GM08714 (cell line): ENCODE data around the gene BCKDHA.
A peak's percentile ranks its signal among the peaks of the same experiment; 100 is the strongest.
"Not testable (repeated sequence)": the region's sequence is repeated elsewhere in the genome, so short reads cannot be mapped to it uniquely, and the experiment has no call there.

Experiments
- H3K4me3 ChIP-seq: fragments of 200-500 bp; sonication (Bioruptor generic); 2 replicates; pipeline ENCODE4 v1.5.1; 2014; ENCODE audit warnings: mild to moderate bottlenecking, low read length, inconsistent platforms
- ZNF274 ChIP-seq: IDR thresholded peaks from 2 replicates; pipeline ENCODE4 v1.6.1; 2012; ENCODE audit warnings: mild to moderate bottlenecking, low read depth, low read length

Gene BCKDHA

DNA sequence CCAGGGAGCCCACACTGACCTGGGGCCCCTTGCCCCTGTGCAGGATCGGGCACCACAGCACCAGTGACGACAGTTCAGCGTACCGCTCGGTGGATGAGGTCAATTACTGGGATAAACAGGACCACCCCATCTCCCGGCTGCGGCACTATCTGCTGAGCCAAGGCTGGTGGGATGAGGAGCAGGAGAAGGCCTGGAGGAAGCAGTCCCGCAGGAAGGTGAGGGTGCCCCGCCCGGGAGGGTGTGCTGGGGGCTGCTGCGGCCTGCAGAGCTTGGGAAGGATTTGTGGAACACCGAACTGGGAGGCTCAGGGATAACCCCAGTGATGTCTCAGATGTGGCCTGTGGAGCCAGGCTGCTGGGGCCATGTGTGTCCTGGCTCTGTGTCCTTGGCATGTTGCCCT lies 25.3 kb downstream of the BCKDHA start:
- TF ChIP-seq ZNF274 = no peak

DNA sequence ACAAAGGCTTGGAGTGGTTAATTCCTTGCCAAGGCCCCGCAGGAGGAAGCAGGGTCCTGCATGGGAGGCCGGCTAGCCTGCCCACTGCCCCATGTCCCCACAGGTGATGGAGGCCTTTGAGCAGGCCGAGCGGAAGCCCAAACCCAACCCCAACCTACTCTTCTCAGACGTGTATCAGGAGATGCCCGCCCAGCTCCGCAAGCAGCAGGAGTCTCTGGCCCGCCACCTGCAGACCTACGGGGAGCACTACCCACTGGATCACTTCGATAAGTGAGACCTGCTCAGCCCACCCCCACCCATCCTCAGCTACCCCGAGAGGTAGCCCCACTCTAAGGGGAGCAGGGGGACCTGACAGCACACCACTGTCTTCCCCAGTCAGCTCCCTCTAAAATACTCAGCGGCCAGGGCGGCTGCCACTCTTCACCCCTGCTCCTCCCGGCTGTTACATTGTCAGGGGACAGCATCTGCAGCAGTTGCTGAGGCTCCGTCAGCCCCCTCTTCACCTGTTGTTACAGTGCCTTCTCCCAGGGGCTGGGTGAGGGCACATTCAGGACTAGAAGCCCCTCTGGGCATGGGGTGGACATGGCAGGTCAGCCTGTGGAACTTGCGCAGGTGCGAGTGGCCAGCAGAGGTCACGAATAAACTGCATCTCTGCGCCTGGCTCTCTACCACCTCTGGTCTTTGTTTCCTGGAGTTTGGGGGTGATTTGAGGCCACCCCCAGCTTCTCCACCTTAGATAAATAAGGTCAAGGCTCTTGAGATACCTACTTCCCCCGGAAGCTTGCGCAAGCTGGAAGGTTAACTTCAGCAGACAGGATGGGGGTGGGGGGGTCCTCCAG lies 26.9 kb downstream of the BCKDHA start:
- H3K4me3 ChIP-seq = no peak overlapping the region
- no peak for TF ChIP-seq ZNF274

More for the DNA sequence above, 25.3 kb downstream of the BCKDHA start:
- no peak overlapping the region for H3K4me3 ChIP-seq

DNA sequence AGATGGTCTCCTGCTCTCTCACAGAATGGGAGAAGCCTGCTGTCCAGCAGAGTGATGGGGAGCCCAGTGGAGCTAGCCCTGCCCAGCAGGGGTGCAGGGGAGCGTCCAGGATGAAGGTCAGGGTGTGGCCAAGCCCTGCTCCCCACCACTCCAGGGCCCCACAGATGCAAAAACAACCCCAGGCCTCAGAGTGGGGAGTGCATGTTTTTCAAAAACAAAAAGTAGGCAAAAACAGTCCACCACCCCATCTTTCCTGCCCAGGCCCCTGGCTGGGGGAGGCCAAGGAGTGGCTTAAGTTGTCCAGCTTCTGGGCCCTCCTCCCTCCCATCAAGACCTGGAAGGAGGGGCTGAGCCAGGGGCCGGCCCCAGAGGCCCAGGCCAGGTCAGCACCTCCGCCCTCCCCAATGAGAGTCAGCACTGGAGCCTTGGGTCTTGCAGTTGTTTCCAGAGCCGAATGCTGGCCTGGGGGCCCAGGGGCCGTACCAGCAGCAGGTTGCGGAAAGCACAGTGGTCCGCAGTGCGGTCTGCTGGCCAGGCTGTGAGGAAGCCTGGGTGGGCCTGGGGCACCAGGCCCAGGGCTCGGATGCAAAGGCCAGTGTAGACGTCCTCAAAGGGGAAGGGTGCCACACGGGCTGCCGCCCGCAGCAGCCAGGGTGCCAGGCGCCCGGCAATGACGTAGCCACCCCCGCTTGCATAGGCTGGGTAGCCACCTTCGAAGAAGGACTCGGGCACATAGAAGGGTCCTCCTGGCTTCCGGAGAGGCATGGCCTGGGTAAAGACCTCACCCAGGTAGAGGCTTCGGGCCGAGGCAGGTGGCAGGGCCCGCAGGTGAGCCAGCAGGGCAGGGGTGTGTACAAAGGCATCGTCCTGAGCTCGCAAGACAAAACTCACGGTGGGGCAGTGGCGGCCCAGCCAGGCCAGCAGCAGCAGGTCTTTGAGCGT lies 27.8 kb downstream of the BCKDHA start:
- no peak for TF ChIP-seq ZNF274
- H3K4me3 ChIP-seq = no peak overlapping the region

DNA sequence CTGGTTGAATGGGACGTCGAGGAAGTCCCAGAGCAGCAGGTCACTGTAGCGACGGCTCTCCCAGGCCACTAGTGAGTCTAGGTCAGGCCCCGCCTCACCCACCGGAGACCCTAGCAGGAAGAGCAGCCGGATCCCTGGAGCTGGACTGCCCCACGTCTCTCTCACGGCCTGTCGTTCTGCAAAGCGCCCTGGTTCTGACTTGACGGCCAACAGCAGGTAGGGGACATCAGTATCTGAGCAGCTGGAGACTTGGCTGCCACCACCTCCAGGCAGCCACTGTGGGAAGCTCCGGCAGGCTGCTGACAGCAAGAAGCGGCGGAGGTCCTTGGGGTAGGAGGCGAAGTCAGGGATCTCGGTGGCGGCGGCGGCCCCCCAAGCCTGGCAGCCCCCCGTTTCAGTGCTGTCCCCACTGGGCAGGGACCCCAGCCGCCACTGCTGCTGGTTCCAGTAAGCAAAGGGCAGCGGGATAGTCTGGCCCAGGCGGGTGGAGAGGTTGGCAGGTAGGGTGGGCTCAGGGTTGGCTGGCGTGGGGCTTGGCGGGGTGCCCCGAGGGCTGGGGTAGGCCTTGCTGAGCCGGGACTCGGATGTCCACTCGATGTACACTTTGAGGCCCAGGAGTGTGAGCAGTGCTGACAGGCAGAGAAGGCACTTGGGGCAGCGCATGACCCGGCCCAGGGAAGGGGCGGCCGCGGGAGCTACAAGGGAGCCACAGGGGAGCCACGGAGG lies 28.7 kb downstream of the BCKDHA start:
- no peak overlapping the region for H3K4me3 ChIP-seq
- no peak for TF ChIP-seq ZNF274

DNA sequence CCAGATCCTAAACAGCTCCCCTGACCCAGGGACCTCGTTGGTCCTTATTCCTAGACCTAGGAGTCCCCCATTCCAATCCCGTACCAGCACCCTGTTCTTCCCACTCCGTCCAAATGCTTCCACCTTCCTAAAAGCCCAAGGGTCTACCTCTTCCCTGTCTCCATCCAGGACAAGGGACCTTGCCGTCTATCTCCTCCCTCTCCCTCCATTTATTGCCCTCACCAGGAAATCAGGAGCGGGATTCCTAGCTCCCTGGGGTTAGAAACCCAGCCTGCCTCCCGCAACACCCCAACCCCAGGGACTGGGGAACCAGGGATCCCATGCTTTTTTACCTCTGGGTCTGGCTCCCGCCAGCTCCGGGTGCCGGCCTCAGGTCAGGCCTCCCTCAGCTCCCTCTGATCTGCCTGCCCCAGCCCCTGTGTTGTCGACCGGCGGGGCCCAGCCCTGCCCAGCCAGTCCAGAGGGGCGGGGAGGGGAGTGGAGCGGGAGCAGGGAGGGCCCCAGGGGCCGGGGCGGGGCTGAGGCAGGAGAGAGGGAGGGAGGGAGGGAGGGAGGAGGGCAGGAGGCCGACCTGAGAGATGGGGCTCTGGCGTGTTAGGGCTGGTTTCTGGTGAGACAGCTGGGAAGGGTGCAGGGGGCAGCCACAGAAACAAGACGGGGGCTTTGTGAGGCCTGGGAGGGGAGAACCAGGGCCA lies 29.5 kb downstream of the BCKDHA start, which contains the start of gene B3GNT8:
TSS of gene B3GNT8 (minus strand) at position 423 of the 695 bp plus-strand sequence. CDS start 596 bp downstream, outside the sequence.
- H3K4me3 ChIP-seq = peak within 1 kb of the TSS; percentile 39; the same call in 1 of the 2 replicates
- no peak for TF ChIP-seq ZNF274

DNA sequence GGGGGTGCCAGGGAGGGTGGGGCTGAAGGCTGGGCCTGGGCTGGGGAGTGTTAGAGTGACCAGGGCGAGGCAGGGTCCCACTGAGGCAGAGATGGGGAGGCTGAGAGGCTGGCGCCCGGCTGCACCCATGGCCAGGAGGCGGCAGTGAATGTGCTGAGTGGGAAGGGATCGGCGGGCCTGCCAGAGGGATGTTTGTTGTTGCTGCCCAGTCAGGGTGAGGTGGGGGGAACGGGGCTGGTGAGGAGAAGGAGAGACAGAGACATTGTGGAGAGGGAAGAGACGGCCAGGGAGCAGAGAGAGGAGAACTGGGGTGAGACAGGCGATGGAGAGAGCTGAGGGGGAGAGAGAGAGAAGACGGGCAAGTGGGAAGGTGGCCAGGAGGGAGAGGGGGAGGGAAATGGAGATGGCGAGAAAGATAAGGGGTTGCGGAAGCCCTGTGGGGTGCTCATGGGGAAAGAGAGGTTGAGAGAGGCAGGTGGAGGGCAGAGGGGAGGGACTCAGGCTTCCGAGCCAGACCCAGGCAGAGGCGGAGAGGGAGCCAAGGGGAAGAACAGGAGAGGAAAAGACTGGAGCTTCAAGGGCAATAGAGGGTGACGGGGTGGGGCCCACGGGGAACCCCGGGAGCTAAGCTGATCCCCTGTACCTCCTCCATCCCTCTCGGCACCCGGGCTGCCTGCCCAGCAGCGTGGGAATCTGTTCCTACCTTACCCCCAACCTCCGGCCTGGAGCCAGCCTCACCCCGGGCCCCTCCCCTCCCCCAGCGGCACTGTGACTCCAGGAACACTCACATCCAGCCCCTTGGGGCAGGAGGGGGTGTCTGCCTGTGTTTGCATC lies 30.2 kb downstream of the BCKDHA start:
- H3K4me3 ChIP-seq = peak overlapping the region; percentile 39; the same call in 1 of the 2 replicates
- TF ChIP-seq ZNF274 = no peak

DNA sequence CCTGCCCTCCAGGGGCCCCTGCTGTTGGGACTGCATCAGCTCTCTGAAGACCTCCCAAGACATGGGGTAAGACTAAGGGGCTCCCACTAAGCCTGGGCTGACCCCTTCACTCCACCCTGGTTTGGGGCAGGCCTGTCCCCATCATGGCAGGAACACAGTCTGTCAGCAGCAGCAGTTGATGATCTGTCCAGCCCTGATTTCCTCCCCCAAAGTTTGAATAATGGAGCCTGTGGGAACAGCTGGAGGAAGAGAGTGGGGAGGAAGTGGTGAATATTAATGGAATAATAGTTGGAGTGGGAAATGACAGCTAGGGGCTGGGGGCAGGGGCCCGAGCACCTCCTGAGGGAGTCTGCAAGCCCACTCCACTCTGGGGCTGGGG lies 30.9 kb downstream of the BCKDHA start:
- H3K4me3 ChIP-seq = peak overlapping the region; percentile 39; the same call in 1 of the 2 replicates
- TF ChIP-seq ZNF274 = no peak

DNA sequence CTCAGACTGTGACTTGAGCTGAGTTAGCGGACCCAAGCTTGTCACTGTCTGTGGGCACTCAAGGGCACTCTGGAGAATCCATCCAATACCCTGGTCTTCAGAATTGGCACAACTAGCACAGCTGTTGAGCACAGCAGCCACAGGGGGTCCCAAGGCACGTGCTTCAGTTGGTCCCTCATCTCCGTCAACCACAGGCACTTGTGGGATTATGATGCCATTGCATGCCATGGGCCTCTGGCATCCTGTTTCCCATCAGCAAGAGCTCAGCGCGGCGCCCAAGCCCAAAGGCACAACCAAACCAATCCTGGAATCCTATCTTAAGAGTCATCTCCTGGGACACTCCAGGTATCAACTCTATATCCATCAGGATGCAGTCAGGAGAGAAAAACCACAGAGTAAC lies 33.3 kb downstream of the BCKDHA start:
- no peak overlapping the region for H3K4me3 ChIP-seq
- no peak for TF ChIP-seq ZNF274

DNA sequence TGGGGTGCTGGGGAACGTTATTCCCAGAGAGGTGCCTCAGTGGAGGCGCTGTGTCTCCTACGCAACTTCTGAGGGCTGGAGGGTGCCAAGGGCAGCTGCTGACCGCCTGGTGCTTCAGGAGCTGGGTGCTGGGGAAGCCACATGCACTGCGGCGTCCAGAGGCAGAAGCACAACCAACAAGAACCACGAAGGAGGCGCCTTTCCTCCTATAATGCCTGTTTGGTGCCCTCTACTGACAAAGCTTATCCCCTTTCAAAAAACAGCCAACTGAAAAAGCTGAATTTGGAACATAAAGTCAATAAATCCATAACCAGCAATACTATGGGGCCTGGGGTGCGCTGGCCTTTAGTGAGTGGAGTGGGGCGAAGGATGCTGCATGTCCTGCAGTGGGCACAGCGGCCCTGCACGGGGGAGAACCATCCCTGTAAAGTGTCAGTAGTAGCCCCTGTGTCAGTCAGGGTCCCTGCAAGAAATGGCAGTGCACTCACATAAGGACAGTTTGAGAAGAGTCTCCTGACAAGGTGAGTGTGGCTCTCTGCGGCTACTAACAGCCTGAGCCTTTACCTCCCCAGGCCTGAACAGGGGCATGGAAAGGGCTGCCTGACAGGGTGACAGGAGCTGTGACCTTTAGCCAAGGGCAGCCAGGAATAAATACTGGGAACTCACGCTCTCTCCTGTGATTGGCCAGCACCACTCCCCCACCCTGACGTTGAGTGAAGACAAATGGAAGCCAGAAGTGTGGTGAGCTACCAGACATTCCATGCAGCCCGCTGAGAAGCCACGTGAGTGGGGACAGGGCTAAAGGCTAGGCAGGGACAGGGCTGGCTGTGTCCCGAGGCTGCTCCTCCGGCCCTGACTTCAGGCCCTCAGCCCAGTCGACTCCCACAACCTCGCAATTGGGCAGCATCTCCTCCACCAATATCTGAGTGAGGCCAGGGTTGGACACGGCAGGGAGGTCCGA lies 34.1 kb downstream of the BCKDHA start:
- TF ChIP-seq ZNF274 = no peak
- H3K4me3 ChIP-seq = no peak overlapping the region

DNA sequence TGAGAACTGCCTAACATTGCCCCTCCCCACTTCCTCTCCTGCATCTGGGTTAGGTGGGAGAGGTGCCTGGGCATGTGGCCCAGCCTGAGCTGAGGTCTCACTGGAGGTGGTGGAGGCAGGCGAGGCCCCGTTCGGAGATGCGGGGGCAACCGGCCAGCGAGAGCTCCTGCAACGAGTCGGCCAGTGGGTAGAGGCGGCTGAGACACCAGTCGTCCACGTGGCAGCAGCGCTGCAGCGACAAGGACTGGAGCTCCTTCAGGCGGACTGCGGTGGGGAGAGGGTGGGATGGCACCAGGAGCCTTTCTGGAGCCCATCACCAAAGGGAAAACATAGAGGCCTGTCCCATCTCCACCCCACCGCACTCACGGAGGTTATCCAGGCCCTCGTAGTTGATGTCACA lies 35.6 kb downstream of the BCKDHA start:
- no peak overlapping the region for H3K4me3 ChIP-seq
- no peak for TF ChIP-seq ZNF274

DNA sequence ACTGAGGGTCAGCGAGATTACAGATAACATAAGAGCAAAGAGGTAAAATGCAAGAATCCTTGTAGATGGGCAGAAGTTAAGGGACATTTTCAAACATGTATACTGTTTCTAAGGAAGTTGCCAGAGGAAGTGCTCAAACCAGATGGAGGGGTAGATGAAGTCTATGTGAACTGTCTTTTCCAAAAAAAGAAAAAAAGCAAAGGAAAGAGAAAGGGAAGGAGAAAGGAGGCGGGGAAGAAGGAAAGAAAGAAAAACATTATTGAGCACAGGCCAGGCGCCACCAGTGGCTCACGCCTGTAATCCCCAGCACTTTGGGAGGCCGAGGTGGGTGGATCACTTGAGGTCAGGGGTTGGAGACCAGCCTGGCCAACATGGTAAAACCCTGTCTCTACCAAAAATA lies 36.8 kb downstream of the BCKDHA start:
- no peak for TF ChIP-seq ZNF274
- H3K4me3 ChIP-seq = no peak overlapping the region

DNA sequence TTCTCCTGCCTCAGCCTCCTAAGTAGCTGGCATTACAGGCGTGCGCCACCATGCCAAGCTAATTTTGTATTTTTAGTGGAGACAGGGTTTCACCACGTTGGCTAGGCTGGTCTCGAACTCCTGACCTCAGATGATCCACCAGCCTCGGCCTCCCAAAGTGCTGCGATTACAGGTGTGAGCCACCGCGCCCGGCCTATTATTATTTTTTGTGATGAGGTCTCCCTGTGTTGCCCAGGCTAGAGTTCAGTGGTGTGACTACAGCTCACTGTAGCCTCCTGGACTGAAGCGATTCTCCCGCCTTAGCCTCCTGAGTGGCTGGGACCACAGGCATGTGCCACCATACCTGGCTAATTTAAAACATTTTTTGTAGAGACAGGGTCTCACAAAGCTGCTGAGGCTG lies 37.8 kb downstream of the BCKDHA start:
- H3K4me3 ChIP-seq = not testable (repeated sequence)
